ENCODE data around the gene TUSC2. TPM values are rescaled to one million over a fixed set of nuclear protein-coding genes. Genes with fewer than 3 reads are reported as not detected.

TUSC2 gene
- total RNA-seq, 4 donors from 2014 or later: 16.0 to 42.9 (median 27.4) TPM

DNA sequence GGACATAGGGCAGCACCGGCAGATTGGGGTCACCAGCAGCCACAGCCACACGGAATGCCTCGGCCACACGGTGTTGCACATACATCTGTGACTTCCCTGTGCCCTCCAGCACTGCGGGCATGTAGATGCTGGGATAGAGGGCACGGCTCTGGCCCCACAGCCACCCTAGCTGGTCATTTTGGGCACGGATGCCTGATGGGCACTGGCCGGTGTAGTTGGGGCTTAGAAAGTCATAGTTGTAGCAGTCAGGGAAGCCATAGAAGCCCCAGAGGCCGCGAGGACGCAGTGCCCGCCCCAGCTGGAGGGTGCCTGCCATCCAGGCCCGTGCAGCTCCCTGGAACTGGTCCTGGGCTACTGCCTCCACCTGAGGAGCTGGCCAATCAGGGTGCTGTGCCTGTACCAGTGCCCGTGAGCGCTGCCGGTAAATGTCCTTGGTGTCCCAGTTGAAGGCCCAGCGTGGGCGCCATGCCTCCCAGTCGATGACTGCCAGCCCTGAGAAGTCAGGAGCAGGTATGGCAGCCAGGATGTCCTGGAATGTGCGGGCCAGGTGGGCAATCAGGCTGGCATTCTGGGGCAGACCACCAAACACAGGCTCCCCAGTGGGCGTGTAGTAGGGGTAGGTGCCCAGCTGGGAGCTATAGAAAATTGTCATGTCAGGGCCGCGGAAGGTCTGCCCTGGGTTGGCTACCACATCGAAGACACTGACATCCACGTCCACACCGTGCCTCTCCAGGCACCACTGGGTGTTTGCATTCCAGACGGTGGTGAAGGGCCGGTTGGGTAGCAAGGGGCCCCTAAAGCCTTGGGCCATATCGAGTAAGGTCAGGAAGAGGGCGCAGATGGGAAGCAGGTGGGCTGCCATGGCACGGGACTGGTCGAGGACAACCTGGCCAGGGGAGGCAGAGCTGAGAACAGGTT, 25.7 kb downstream of the TUSC2 start:
- WGBS, 2 donors: 71 to 78% methylated on average over 5 to 12 of the region's 32 CpGs
- peak overlapping the region; percentile 44 to 94 (median 82) for H3K27ac ChIP-seq
- TF ChIP-seq, protein P1, sequence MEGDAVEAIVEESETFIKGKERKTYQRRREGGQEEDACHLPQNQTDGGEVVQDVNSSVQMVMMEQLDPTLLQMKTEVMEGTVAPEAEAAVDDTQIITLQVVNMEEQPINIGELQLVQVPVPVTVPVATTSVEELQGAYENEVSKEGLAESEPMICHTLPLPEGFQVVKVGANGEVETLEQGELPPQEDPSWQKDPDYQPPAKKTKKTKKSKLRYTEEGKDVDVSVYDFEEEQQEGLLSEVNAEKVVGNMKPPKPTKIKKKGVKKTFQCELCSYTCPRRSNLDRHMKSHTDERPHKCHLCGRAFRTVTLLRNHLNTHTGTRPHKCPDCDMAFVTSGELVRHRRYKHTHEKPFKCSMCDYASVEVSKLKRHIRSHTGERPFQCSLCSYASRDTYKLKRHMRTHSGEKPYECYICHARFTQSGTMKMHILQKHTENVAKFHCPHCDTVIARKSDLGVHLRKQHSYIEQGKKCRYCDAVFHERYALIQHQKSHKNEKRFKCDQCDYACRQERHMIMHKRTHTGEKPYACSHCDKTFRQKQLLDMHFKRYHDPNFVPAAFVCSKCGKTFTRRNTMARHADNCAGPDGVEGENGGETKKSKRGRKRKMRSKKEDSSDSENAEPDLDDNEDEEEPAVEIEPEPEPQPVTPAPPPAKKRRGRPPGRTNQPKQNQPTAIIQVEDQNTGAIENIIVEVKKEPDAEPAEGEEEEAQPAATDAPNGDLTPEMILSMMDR (IDR thresholded peaks at IDR 0.05): no peak
- no peak for TF ChIP-seq POLR2A (IDR thresholded peaks at IDR 0.05)
- DNase-seq: no peak
- H3K9me3 ChIP-seq: no peaks in the 10 kb centered on the region
- H3K4me1 ChIP-seq: peaks cover 34 to 66% (median 38%) of the 10 kb centered on the region in 3 donors
- H3K4me3 ChIP-seq: peak overlapping the region in 2 of 4 donors; percentile 19 to 53
- H3K27me3 ChIP-seq: no peaks in the 10 kb centered on the region
- intact Hi-C loops (cut with DNase I): no loop called here
- peaks cover 0 to under 1% (median 0%) of the 10 kb centered on the region in 3 donors for H3K36me3 ChIP-seq

DNA sequence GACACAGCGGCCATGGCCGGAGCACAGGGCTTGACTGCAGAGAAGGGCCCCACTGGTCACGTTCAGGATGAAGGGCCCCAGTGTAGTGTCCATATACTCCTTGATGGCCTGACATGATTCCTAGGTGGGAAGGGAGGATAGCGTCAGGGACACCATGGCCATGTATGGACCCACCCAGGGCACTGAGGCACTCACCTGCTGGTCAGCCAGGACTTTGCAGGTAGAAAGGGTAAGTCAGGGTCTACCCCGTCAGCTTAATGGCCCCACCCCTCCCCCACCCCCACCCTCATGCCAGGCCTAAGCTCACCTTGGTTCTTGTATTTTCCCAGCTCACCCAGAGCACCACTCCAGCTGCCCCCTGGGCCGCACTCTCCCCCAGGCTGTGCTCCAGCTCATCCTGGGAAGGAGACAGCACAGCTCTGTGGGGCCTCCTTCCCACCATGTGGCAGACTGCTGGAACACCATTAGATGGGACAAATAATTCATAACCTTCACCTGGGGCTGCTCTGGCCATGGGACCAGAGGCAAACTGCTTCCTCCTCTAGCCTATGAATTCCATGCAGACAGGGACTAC, 27.3 kb downstream of the TUSC2 start:
- TF ChIP-seq, protein P1 (IDR thresholded peaks at IDR 0.05): no peak
- no peak for TF ChIP-seq POLR2A (IDR thresholded peaks at IDR 0.05)
- H3K27ac ChIP-seq: peak overlapping the region; percentile 89 to 94 (median 91)
- DNase-seq: no peak
- WGBS, 2 donors: 84 to 100% methylated on average over 4 to 5 of the region's 6 CpGs
- no peaks in the 10 kb centered on the region for H3K27me3 ChIP-seq
- peak overlapping the region in 2 of 4 donors; percentile 68 to 72 for H3K4me3 ChIP-seq
- peaks cover 34 to 66% (median 38%) of the 10 kb centered on the region in 3 donors for H3K4me1 ChIP-seq
- peaks cover 0 to 13% (median 0%) of the 10 kb centered on the region in 3 donors for H3K36me3 ChIP-seq
- no peaks in the 10 kb centered on the region for H3K9me3 ChIP-seq
- intact Hi-C loops (cut with DNase I): no loop called here

DNA sequence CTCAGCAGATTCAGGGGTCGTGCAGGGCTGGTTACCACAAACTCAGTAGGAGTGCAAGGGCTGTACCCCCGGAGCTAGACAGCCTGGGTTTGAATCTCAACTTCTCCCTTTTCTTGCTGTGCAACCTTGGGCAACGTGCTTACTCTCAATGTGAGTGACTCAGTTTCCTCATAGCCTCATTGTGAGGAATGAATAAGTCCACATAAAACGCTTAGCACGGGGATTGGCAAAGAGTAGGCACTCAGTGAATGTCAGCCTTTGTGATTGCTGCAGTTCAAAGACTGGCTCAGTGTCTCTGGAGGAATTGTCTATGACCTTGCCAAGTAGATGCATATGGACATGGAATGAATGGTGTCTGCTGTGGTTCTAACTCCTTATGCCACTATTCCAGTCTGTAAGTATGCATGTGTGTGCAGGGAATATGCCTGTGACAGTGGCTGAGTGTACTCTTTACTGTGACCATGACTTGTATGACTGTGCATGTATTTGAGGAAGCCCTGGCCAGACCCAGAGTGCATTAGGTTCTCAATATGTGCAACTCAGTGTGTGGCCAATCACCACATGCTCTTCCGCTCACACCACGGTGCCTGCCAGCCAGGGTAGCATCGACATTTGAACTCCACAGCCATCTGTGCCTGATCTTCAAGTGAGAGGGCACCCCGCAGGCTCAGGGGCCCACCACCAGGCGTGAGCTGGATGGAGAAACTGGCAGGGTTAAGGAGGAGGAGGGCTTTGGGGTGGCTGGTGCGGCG, 27.9 kb downstream of the TUSC2 start:
- Histone ChIP-seq H3K4me3 (peak overlapping the region; percentile 20 to 72 (median 60)), H3K27me3 (no peaks in the 10 kb centered on the region), H3K27ac (peak overlapping the region; percentile 89 to 94 (median 91)), H3K4me1 (peaks cover 34 to 66% (median 38%) of the 10 kb centered on the region in 3 donors), H3K36me3 (peaks cover 0 to 13% (median 0%) of the 10 kb centered on the region in 3 donors), H3K9me3 (no peaks in the 10 kb centered on the region)
- intact Hi-C loops (cut with DNase I): no loop called here
- 34 to 51% methylated on average over 8 to 11 of the region's 12 CpGs for WGBS, 2 donors
- TF ChIP-seq, protein P1 (IDR thresholded peaks at IDR 0.05): no peak
- peak in 1 of 4 donors; percentile 5 for TF ChIP-seq POLR2A (IDR thresholded peaks at IDR 0.05)
- no peak for DNase-seq

DNA sequence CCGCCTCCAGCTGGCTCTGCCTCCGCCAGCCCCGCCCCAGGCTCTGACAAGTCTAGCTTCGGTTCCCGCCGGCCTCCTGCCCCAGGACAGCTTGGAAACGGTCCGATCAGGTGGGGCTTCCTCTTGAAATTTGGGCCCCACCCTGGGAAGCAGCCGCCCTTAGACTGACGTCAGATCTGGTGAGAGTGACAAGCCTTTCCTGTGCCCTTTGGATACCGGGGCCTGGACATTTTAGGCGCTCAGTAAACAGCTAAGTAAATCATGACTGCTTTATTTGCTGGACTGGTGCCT, 28.4 kb downstream of the TUSC2 start:
- WGBS, 2 donors: 0% methylated on average over 3 of the region's 12 CpGs; no CpG with 5 or more reads in 1 of the 2 donors
- H3K4me1 ChIP-seq: peaks cover 34 to 63% (median 38%) of the 10 kb centered on the region in 3 donors
- TF ChIP-seq POLR2A (IDR thresholded peaks at IDR 0.05): no peak
- TF ChIP-seq, protein P1 (IDR thresholded peaks at IDR 0.05): no peak
- no peak for DNase-seq
- H3K4me3 ChIP-seq: peak overlapping the region; percentile 20 to 72 (median 60)
- intact Hi-C loops (cut with DNase I): no loop called here
- peaks cover 0 to 13% (median 0%) of the 10 kb centered on the region in 3 donors for H3K36me3 ChIP-seq
- peak overlapping the region; percentile 89 to 94 (median 91) for H3K27ac ChIP-seq
- no peaks in the 10 kb centered on the region for H3K27me3 ChIP-seq
- no peaks in the 10 kb centered on the region for H3K9me3 ChIP-seq

Measured in esophagus squamous epithelium (tissue), 5 donors.